ES-I3 (cell line): ENCODE results near the gene MAP2K2.
"Not testable (repeated sequence)": the region's sequence is repeated elsewhere in the genome, so short reads cannot be mapped to it uniquely, and the experiment has no call there.

Experiments
- H3K36me3 ChIP-seq: 2 replicates; pipeline ENCODE4 v1.6.1; 2013; ENCODE audit warnings: mild to moderate bottlenecking, low read length, control low read depth, moderate library complexity; ENCODE audit not compliant: insufficient read depth
- H3K4me1 ChIP-seq: 2 replicates; pipeline ENCODE4 v1.6.1; 2013; ENCODE audit warnings: mild to moderate bottlenecking, control low read depth, low read length; ENCODE audit not compliant: insufficient read depth
- H3K9ac ChIP-seq: 2 replicates; pipeline ENCODE4 v1.6.1; 2013; ENCODE audit warnings: low read depth, mild to moderate bottlenecking, low read length, moderate library complexity
- H3K9me3 ChIP-seq: 2 replicates; pipeline ENCODE4 v1.6.1; 2013; ENCODE audit warnings: mild to moderate bottlenecking, low read length, moderate library complexity; ENCODE audit not compliant: control insufficient read depth, insufficient read depth

Gene MAP2K2

GRCh38 chr19:4140237-4140711 lies 16.4 kb upstream of the MAP2K2 start:
- no peak overlapping the region for H3K9ac ChIP-seq
- H3K9me3 ChIP-seq, result no peaks in the 10 kb centered on the region
- no peaks in the 10 kb centered on the region for H3K4me1 ChIP-seq
- no peaks in the 10 kb centered on the region for H3K36me3 ChIP-seq

- Histone ChIP-seq H3K36me3 (no peaks in the 10 kb centered on the region), H3K9ac (no peak overlapping the region), H3K4me1 (no peaks in the 10 kb centered on the region), H3K9me3 (no peaks in the 10 kb centered on the region)
These were observed 15.8 kb upstream of the MAP2K2 start for GRCh38 chr19:4139614-4140236.

GRCh38 chr19:4138445-4138844 lies 14.5 kb upstream of the MAP2K2 start:
- Histone ChIP-seq H3K9ac (no peak overlapping the region), H3K9me3 (no peaks in the 10 kb centered on the region), H3K4me1 (no peaks in the 10 kb centered on the region), H3K36me3 (no peaks in the 10 kb centered on the region)

GRCh38 chr19:4136680-4137088 lies 12.8 kb upstream of the MAP2K2 start:
- no peaks in the 10 kb centered on the region for H3K36me3 ChIP-seq
- H3K9ac ChIP-seq, result no peak overlapping the region
- H3K4me1 ChIP-seq, result no peaks in the 10 kb centered on the region; the same call in 1 of the 2 replicates
- H3K9me3 ChIP-seq, result no peaks in the 10 kb centered on the region

- not testable (repeated sequence) for H3K4me1 ChIP-seq, H3K9me3 ChIP-seq
These were observed 11.5 kb upstream of the MAP2K2 start for GRCh38 chr19:4135386-4135785.

GRCh38 chr19:4134351-4134750 lies 10.4 kb upstream of the MAP2K2 start:
- Histone ChIP-seq H3K9ac (no peak overlapping the region), H3K4me1 (peaks cover 5% of the 10 kb centered on the region; the same call in 1 of the 2 replicates), H3K9me3 (no peaks in the 10 kb centered on the region), H3K36me3 (no peaks in the 10 kb centered on the region)

More at GRCh38 chr19:4135386-4135785, 11.5 kb upstream of the MAP2K2 start:
- not testable (repeated sequence) for H3K9ac ChIP-seq, H3K36me3 ChIP-seq

GRCh38 chr19:4130744-4131438 lies 7.0 kb upstream of the MAP2K2 start:
- Histone ChIP-seq H3K9ac (no peak overlapping the region), H3K4me1 (peaks cover 5% of the 10 kb centered on the region; the same call in 1 of the 2 replicates)

GRCh38 chr19:4129050-4129449 lies 5.1 kb upstream of the MAP2K2 start:
- H3K4me1 ChIP-seq, H3K9ac ChIP-seq, H3K36me3 ChIP-seq: not testable (repeated sequence)

More at GRCh38 chr19:4130744-4131438, 7.0 kb upstream of the MAP2K2 start:
- H3K36me3 ChIP-seq, result no peaks in the 10 kb centered on the region
- H3K9me3 ChIP-seq, result no peaks in the 10 kb centered on the region

GRCh38 chr19:4127322-4127721 lies 3.4 kb upstream of the MAP2K2 start:
- H3K36me3 ChIP-seq, H3K9ac ChIP-seq, H3K4me1 ChIP-seq, H3K9me3 ChIP-seq: not testable (repeated sequence)

More at GRCh38 chr19:4129050-4129449, 5.1 kb upstream of the MAP2K2 start:
- H3K9me3 ChIP-seq, result not testable (repeated sequence)

GRCh38 chr19:4124638-4125037 lies 716 bp upstream of the MAP2K2 start:
- Histone ChIP-seq H3K9ac (peak overlapping the region; percentile 76), H3K9me3 (no peaks in the 10 kb centered on the region), H3K4me1 (no peaks in the 10 kb centered on the region), H3K36me3 (no peaks in the 10 kb centered on the region)

- Histone ChIP-seq H3K9me3 (no peaks in the 10 kb centered on the region), H3K9ac (peak overlapping the region; percentile 76), H3K36me3 (peaks cover 3% of the 10 kb centered on the region; the same call in 1 of the 2 replicates), H3K4me1 (no peaks in the 10 kb centered on the region)
These were observed 1.4 kb downstream of the MAP2K2 start for GRCh38 chr19:4122480-4122879.

- H3K9ac ChIP-seq, result no peak overlapping the region
- H3K9me3 ChIP-seq, result no peaks in the 10 kb centered on the region
- H3K4me1 ChIP-seq, result no peaks in the 10 kb centered on the region
- peaks cover 3% of the 10 kb centered on the region; the same call in 1 of the 2 replicates for H3K36me3 ChIP-seq
These were observed 2.1 kb downstream of the MAP2K2 start for GRCh38 chr19:4121815-4122214.

GRCh38 chr19:4121273-4121612 lies 2.7 kb downstream of the MAP2K2 start:
- no peak overlapping the region for H3K9ac ChIP-seq
- no peaks in the 10 kb centered on the region for H3K9me3 ChIP-seq
- no peaks in the 10 kb centered on the region for H3K4me1 ChIP-seq
- peaks cover 3% of the 10 kb centered on the region for H3K36me3 ChIP-seq

GRCh38 chr19:4120559-4121272 lies 3.2 kb downstream of the MAP2K2 start:
- no peak overlapping the region for H3K9ac ChIP-seq
- no peaks in the 10 kb centered on the region for H3K4me1 ChIP-seq
- H3K36me3 ChIP-seq, result peaks cover 7% of the 10 kb centered on the region
- no peaks in the 10 kb centered on the region for H3K9me3 ChIP-seq

GRCh38 chr19:4119763-4120162 lies 4.2 kb downstream of the MAP2K2 start:
- H3K9ac ChIP-seq, result no peak overlapping the region
- no peaks in the 10 kb centered on the region for H3K4me1 ChIP-seq
- H3K36me3 ChIP-seq, result peaks cover 9% of the 10 kb centered on the region
- no peaks in the 10 kb centered on the region for H3K9me3 ChIP-seq
